Stimulated activated CD8-positive, alpha-beta memory T cell treated with anti-CD3 and anti-CD28 coated beads, Interleukin-12 subunit alpha, Interleukin-12 subunit beta, amount 100 ng/mL, for 1 hour (primary cell): Measurements from ENCODE around the gene ZSCAN30.
"Not testable (repeated sequence)": the region's sequence is repeated elsewhere in the genome, so short reads cannot be mapped to it uniquely, and the experiment has no call there.

Source experiments
- DNase-seq: peaks from one replicate; pipeline ENCODE4 v3.0.0-alpha.2; 2020; ENCODE audit warnings: low read depth

The ZSCAN30 gene

GRCh38 chr18:35236571-35237363 lies 53.3 kb downstream of the ZSCAN30 start:
- DNase-seq: no peak

GRCh38 chr18:35231052-35231451 lies 59.0 kb downstream of the ZSCAN30 start:
- peak; percentile 67 for DNase-seq

- no peak for DNase-seq
These were observed 62.8 kb downstream of the ZSCAN30 start for GRCh38 chr18:35227254-35227653.

- no peak for DNase-seq
These were observed 66.2 kb downstream of the ZSCAN30 start for GRCh38 chr18:35223797-35224196.

- no peak for DNase-seq
These were observed 69.6 kb downstream of the ZSCAN30 start for GRCh38 chr18:35220424-35220823.

GRCh38 chr18:35219331-35219730 lies 70.7 kb downstream of the ZSCAN30 start:
- not testable (repeated sequence) for DNase-seq

GRCh38 chr18:35216611-35217010 lies 73.4 kb downstream of the ZSCAN30 start:
- DNase-seq: not testable (repeated sequence)

- no peak for DNase-seq
These were observed 75.0 kb downstream of the ZSCAN30 start for GRCh38 chr18:35215026-35215425.

GRCh38 chr18:35205746-35206458 lies 84.1 kb downstream of the ZSCAN30 start:
- not testable (repeated sequence) for DNase-seq

GRCh38 chr18:35205199-35205712 lies 84.8 kb downstream of the ZSCAN30 start:
- DNase-seq: no peak

- DNase-seq: no peak
These were observed 87.0 kb downstream of the ZSCAN30 start for GRCh38 chr18:35203067-35203466.

- DNase-seq: no peak
These were observed 88.6 kb downstream of the ZSCAN30 start for GRCh38 chr18:35201256-35201931.
